Activated naive CD8-positive, alpha-beta T cell treated with anti-CD3 and anti-CD28 coated beads, Interleukin-2, amount 10 ng/mL, durations not matched to agents 7 days and 5 days (primary cell): ENCODE data around the gene CABP1. TPM values are rescaled to one million over a fixed set of nuclear protein-coding genes. Genes with fewer than 3 reads are reported as not detected.
A peak's percentile ranks its signal among the peaks of the same experiment; 100 is the strongest.
"Not testable (repeated sequence)": the region's sequence is repeated elsewhere in the genome, so short reads cannot be mapped to it uniquely, and the experiment has no call there.

Experiments
- ATAC-seq: fragments of 150-1000 bp; cut with Tn5 transposase; one replicate; pipeline ENCODE4 v1.10.0; 2021; ENCODE audit warnings: low read depth, moderate library complexity
- POLR2A ChIA-PET: fragments of 350-600 bp; sonication (Branson Sonifier 250); formaldehyde crosslinking; loops from one replicate; lab custom pipeline; 2021; ENCODE audit warnings: antibody characterized with exemption; lab: Charles Lee
- DNase-seq: peaks from one replicate; pipeline ENCODE4 v3.0.0; 2021
- H3K27ac Mint-ChIP-seq: one replicate; pipeline ENCODE4 v1.8.0; 2022; ENCODE audit warnings: mild to moderate bottlenecking, mixed read lengths
- H3K27me3 Mint-ChIP-seq: one replicate; pipeline ENCODE4 v1.8.0; 2022; ENCODE audit warnings: mild to moderate bottlenecking, moderate library complexity, mixed read lengths
- H3K36me3 Mint-ChIP-seq: one replicate; pipeline ENCODE4 v1.8.0; 2021; ENCODE audit warnings: mild to moderate bottlenecking, mixed read lengths
- H3K4me1 Mint-ChIP-seq: one replicate; pipeline ENCODE4 v1.8.0; 2021; ENCODE audit warnings: mixed read lengths
- H3K4me3 Mint-ChIP-seq: one replicate; pipeline ENCODE4 v1.8.0; 2022; ENCODE audit warnings: mild to moderate bottlenecking, moderate library complexity, mixed read lengths
- H3K9me3 Mint-ChIP-seq: one replicate; pipeline ENCODE4 v1.8.0; 2021; ENCODE audit warnings: mixed read lengths
- total RNA-seq, 2 experiments: library from RNA; stranded (reverse); gene quantifications; one replicate each; pipeline ENCODE4 v1.2.3, GENCODE V29; 2021

Gene CABP1
- total RNA-seq, 2 experiments from 2014 or later = 1.4 to 1.7 TPM

GRCh38 chr12:120617193-120617592 is 23.2 kb upstream of the CABP1 start:
- POLR2A ChIA-PET, H3K9me3 Mint-ChIP-seq, ATAC-seq, H3K36me3 Mint-ChIP-seq, H3K27ac Mint-ChIP-seq, H3K4me1 Mint-ChIP-seq, H3K4me3 Mint-ChIP-seq, DNase-seq: not testable (repeated sequence)
- H3K27me3 Mint-ChIP-seq = peaks cover 19% of the 10 kb centered on the region

GRCh38 chr12:120617767-120618166 is 22.7 kb upstream of the CABP1 start:
- H3K4me3 Mint-ChIP-seq, H3K36me3 Mint-ChIP-seq, DNase-seq, H3K27ac Mint-ChIP-seq, H3K4me1 Mint-ChIP-seq, ATAC-seq, H3K9me3 Mint-ChIP-seq, POLR2A ChIA-PET: not testable (repeated sequence)
- H3K27me3 Mint-ChIP-seq = peaks cover 19% of the 10 kb centered on the region

GRCh38 chr12:120618954-120619615 is 21.3 kb upstream of the CABP1 start:
- H3K9me3 Mint-ChIP-seq = no peaks in the 10 kb centered on the region
- ATAC-seq (no peak), DNase-seq (no peak)
- H3K27me3 Mint-ChIP-seq = peaks cover 25% of the 10 kb centered on the region
- H3K36me3 Mint-ChIP-seq = no peaks in the 10 kb centered on the region
- POLR2A ChIA-PET = interaction anchor here (0.6 kb wide), 1 partner anchor 348 kb away, joined by 3 read pairs; no protein-coding TSS in a partner anchor
- no peaks in the 10 kb centered on the region for H3K4me1 Mint-ChIP-seq
- H3K4me3 Mint-ChIP-seq = no peak overlapping the region
- no peak overlapping the region for H3K27ac Mint-ChIP-seq

- no peak overlapping the region for H3K27ac Mint-ChIP-seq
- no peak overlapping the region for H3K4me3 Mint-ChIP-seq
- POLR2A ChIA-PET = interaction anchor here (0.5 kb wide), 1 partner anchor 197 kb away, joined by 4 read pairs; no protein-coding TSS in a partner anchor
- no peak for ATAC-seq
- H3K9me3 Mint-ChIP-seq = no peaks in the 10 kb centered on the region
- no peaks in the 10 kb centered on the region for H3K4me1 Mint-ChIP-seq
- H3K27me3 Mint-ChIP-seq = peaks cover 25% of the 10 kb centered on the region
- no peak for DNase-seq
- H3K36me3 Mint-ChIP-seq = no peaks in the 10 kb centered on the region
These were observed 19.8 kb upstream of the CABP1 start for GRCh38 chr12:120620624-120621023.

- POLR2A ChIA-PET = interaction anchor here (0.9 kb wide), 1 partner anchor 52 kb away, joined by 6 read pairs; no protein-coding TSS in a partner anchor
- H3K27ac Mint-ChIP-seq = no peak overlapping the region
- H3K4me3 Mint-ChIP-seq = no peak overlapping the region
- H3K36me3 Mint-ChIP-seq = no peaks in the 10 kb centered on the region
- no peaks in the 10 kb centered on the region for H3K9me3 Mint-ChIP-seq
- H3K4me1 Mint-ChIP-seq = no peaks in the 10 kb centered on the region
- no peak for ATAC-seq
- peaks cover 15% of the 10 kb centered on the region for H3K27me3 Mint-ChIP-seq
- no peak for DNase-seq
These were observed 14.6 kb upstream of the CABP1 start for GRCh38 chr12:120625557-120626419.

GRCh38 chr12:120628919-120629318 is 11.5 kb upstream of the CABP1 start:
- Mint-ChIP-seq H3K27me3 (peaks cover 12% of the 10 kb centered on the region), H3K36me3 (no peaks in the 10 kb centered on the region), H3K4me3 (no peak overlapping the region), H3K27ac (no peak overlapping the region), H3K9me3 (no peaks in the 10 kb centered on the region), H3K4me1 (no peaks in the 10 kb centered on the region)
- DNase-seq = no peak
- POLR2A ChIA-PET = no interaction called here
- ATAC-seq = no peak

- Mint-ChIP-seq H3K9me3 (no peaks in the 10 kb centered on the region), H3K27ac (no peak overlapping the region), H3K36me3 (no peaks in the 10 kb centered on the region), H3K4me1 (no peaks in the 10 kb centered on the region), H3K27me3 (peaks cover 12% of the 10 kb centered on the region), H3K4me3 (no peak overlapping the region)
- ATAC-seq (no peak), DNase-seq (no peak)
- POLR2A ChIA-PET = interaction anchor here (0.6 kb wide), 1 partner anchor 150 kb away, joined by 3 read pairs; no protein-coding TSS in a partner anchor
These were observed 10.1 kb upstream of the CABP1 start for GRCh38 chr12:120630104-120630892.

GRCh38 chr12:120631097-120631496 is 9.3 kb upstream of the CABP1 start:
- no peaks in the 10 kb centered on the region for H3K9me3 Mint-ChIP-seq
- no peak for DNase-seq
- H3K4me1 Mint-ChIP-seq = no peaks in the 10 kb centered on the region
- POLR2A ChIA-PET = no interaction called here
- no peak overlapping the region for H3K4me3 Mint-ChIP-seq
- H3K36me3 Mint-ChIP-seq = no peaks in the 10 kb centered on the region
- peaks cover 12% of the 10 kb centered on the region for H3K27me3 Mint-ChIP-seq
- no peak for ATAC-seq
- H3K27ac Mint-ChIP-seq = no peak overlapping the region

- POLR2A ChIA-PET = no interaction called here
- H3K27ac Mint-ChIP-seq = no peak overlapping the region
- no peaks in the 10 kb centered on the region for H3K9me3 Mint-ChIP-seq
- H3K4me3 Mint-ChIP-seq = peak overlapping the region; percentile 77
- DNase-seq = peak; percentile 79
- peaks cover 5% of the 10 kb centered on the region for H3K4me1 Mint-ChIP-seq
- peaks cover 57% of the 10 kb centered on the region for H3K27me3 Mint-ChIP-seq
- H3K36me3 Mint-ChIP-seq = no peaks in the 10 kb centered on the region
- peak; percentile 77 for ATAC-seq
These were observed 721 bp downstream of the CABP1 start for GRCh38 chr12:120640861-120641833.

GRCh38 chr12:120642121-120642520 is 1.7 kb downstream of the CABP1 start:
- ATAC-seq (no peak), DNase-seq (no peak)
- Mint-ChIP-seq H3K27me3 (peaks cover 65% of the 10 kb centered on the region), H3K4me1 (peaks cover 7% of the 10 kb centered on the region), H3K36me3 (no peaks in the 10 kb centered on the region), H3K27ac (no peak overlapping the region), H3K9me3 (no peaks in the 10 kb centered on the region), H3K4me3 (no peak overlapping the region)
- POLR2A ChIA-PET = interaction anchor here (0.6 kb wide), 1 partner anchor 205 kb away, joined by 3 read pairs; no protein-coding TSS in a partner anchor

GRCh38 chr12:120642826-120643225 is 2.4 kb downstream of the CABP1 start:
- Mint-ChIP-seq H3K36me3 (no peaks in the 10 kb centered on the region), H3K27me3 (peaks cover 67% of the 10 kb centered on the region), H3K4me1 (peaks cover 8% of the 10 kb centered on the region), H3K4me3 (no peak overlapping the region), H3K9me3 (no peaks in the 10 kb centered on the region), H3K27ac (no peak overlapping the region)
- ATAC-seq (no peak), DNase-seq (no peak)
- POLR2A ChIA-PET = interaction anchor here (0.6 kb wide), 1 partner anchor 206 kb away, joined by 3 read pairs; no protein-coding TSS in a partner anchor

GRCh38 chr12:120643574-120643973 is 3.1 kb downstream of the CABP1 start:
- ATAC-seq = no peak
- no peak for DNase-seq
- POLR2A ChIA-PET = no interaction called here
- H3K4me1 Mint-ChIP-seq = peaks cover 8% of the 10 kb centered on the region
- H3K27me3 Mint-ChIP-seq = peaks cover 74% of the 10 kb centered on the region
- H3K4me3 Mint-ChIP-seq = no peak overlapping the region
- H3K36me3 Mint-ChIP-seq = no peaks in the 10 kb centered on the region
- no peak overlapping the region for H3K27ac Mint-ChIP-seq
- H3K9me3 Mint-ChIP-seq = no peaks in the 10 kb centered on the region
